SK-N-MC (cell line): ENCODE results near the gene IQSEC3.

ENCODE experiments used
- EZH2 ChIP-seq: fragments of 200-600 bp; sonication (generic); IDR thresholded peaks from one replicate; pipeline ENCODE4 v1.6.1; 2017; ENCODE audit warnings: antibody characterized with exemption
- POLR2AphosphoS5 ChIP-seq: IDR thresholded peaks from 2 replicates; pipeline ENCODE4 v1.6.1; 2012; ENCODE audit warnings: mild to moderate bottlenecking, low read depth, low read length, borderline replicate concordance

GRCh38 chr12:99605-100004 lies 33.0 kb downstream of the IQSEC3 start:
- TF ChIP-seq EZH2 (no peak), POLR2AphosphoS5 (no peak)
